HFF-Myc (cell line): Measurements from ENCODE around the gene SDK2.

Source experiments
- DNase-seq: peaks from one replicate; pipeline ENCODE4 v3.0.0-alpha.2; 2011; ENCODE audit warnings: low read depth; ENCODE audit errors: extremely low read depth
- H3K4me3 ChIP-seq: replicated peaks from 2 replicates; pipeline ENCODE4 v1.5.1; 2011; ENCODE audit warnings: low read depth, mild to moderate bottlenecking, control low read depth, low read length
- CTCF ChIP-seq: IDR thresholded peaks from 2 replicates; pipeline ENCODE4 v1.5.1; 2012; ENCODE audit warnings: mild to moderate bottlenecking, low read depth, low read length, control low read depth; ENCODE audit errors: missing control alignments

SDK2 gene

DNA sequence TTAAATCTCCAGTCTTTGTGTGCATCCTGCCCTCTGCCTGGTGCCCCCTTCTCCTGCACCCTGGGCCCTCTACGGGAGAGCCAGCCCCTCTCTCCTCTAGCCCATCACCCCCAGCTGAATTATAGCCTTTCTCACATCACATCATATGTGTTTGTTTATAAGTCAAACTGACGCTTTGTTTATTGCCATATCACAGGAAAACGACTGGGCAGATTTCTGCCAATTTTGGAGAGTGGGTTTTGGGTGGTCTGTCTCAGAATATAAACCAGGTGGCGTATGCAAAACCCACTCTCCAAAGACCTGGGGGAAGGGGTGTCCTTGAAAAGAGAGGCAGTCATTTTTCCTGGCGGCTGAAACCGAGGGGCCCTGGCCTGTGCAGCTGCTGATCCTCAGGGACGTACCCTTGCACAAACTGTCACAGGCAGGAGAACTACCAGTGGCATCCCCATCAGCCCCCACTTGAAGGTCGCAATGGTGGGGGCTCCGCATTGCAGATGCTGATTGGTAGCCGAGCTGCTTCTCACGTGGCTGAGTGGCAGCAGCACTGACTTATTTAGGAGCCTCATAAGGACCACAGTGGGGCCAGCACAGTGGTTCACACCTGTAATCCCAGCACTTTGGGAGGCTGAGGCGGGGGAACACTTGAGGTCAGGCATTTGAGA, 297.6 kb downstream of the SDK2 start:
- DNase-seq = no peak
- no peak overlapping the region for H3K4me3 ChIP-seq

GRCh38 chr17:73343739-73344454, 300.3 kb downstream of the SDK2 start:
- DNase-seq = no peak
- TF ChIP-seq CTCF = no peak
- H3K4me3 ChIP-seq = no peak overlapping the region

More for the DNA sequence above, 297.6 kb downstream of the SDK2 start:
- TF ChIP-seq CTCF = no peak

GRCh38 chr17:73343168-73343634, 301.0 kb downstream of the SDK2 start:
- peak; percentile 70 for DNase-seq
- TF ChIP-seq CTCF = no peak
- peak overlapping the region; percentile 24 for H3K4me3 ChIP-seq

DNA sequence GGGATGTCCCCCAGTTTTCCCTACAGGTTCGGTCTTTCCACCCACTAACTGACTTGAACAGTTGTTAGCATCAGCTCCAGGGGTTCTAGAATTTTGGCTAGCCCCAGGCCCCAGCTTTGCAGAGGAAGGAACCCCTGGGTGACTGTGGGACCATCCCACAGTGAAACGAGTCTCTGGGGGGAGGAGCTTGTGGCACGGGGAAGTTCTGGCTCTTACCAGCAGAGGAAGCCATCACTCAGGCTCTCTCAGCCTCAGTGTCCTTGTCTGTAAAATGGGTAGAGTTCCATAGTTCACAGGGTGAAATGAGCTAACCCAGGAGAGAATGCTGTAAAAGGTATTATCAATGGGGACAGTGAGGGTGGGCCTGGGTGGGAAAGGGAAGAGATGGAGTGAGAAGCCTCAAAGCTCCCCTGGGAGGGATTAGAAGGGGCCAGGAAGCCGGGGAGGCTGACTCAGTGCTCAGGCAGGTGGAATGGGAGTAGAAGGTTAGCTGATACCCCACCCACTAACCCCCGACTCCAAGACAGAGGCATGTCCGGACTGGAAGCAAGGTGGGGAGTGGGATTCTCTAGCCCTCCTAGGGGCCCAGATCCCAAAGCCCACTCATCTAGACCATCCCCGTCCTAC, 301.6 kb downstream of the SDK2 start:
- TF ChIP-seq CTCF = peak; percentile 14
- no peak for DNase-seq
- H3K4me3 ChIP-seq = peak overlapping the region; percentile 24

GRCh38 chr17:73342050-73342522, 302.2 kb downstream of the SDK2 start:
- H3K4me3 ChIP-seq = no peak overlapping the region
- TF ChIP-seq CTCF = no peak
- peak; percentile 51 for DNase-seq

DNA sequence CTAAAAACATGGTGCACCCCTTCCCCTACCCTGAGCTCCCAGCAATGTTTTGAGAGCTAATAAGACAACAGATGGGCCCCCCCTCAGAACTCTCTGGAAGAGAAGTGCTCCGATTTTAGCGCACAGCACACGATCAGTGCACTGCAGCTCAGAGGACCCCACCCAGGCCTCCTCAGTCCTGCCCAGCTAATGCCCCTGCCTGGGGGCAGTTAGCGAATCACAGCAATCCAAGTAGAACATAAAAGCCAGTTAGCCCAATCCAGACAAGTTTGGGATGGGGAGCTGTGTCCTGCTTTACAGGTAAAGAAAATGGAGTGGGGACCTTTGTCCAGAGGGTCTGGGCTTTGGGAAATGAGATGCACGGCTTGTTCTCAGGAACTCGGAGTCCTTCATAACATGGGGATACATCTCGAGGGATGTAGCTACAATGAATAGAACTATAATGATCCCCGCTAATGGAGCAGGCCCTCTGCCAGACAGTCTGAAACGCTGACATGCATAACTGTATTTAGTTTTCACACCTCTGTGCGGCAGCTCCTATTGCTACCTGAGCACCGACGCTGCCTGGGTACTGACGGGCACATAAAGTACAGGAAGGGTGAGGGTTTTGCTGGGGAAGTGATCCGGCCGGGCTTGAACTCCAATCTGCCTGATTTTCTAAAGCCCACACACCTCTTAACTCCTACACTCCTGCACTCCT, 302.7 kb downstream of the SDK2 start:
- no peak for TF ChIP-seq CTCF
- H3K4me3 ChIP-seq = no peak overlapping the region
- no peak for DNase-seq
